ENCODE data around the gene KIF19.

KIF19 gene

GRCh38 chr17:74385201-74385600 lies 59.2 kb downstream of the KIF19 start:
- TF ChIP-seq CTCF (IDR thresholded peaks at IDR 0.05; ENCODE audit: insufficient read depth, low read depth, low read length, missing control alignments) = no peak
- no peak overlapping the region for H3K4me3 ChIP-seq (ENCODE audit: low read depth, low read length)
- DNase-seq (ENCODE audit: low read depth) = no peak

DNA sequence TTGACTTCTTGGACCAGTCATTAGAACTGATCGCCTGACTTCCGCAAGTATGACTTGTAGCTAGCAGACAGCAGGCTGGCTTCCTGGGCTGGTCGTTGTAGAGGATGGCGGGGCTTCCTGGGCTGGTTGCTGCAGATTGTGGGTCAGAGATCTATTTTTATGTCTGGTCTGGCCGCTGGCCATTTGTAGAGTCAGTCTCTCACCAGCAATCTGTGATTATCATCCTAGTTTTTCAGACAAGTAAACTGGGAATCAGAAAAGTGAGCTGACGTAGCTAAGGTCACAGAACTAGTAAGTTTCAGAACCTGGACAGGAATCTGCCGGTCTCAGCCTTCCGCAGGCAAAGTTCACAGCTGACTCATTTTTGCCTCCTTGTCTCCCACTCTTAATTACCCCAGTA lies 60.4 kb downstream of the KIF19 start:
- TF ChIP-seq CTCF (IDR thresholded peaks at IDR 0.05; ENCODE audit: insufficient read depth, low read depth, low read length, missing control alignments) = no peak
- H3K4me3 ChIP-seq (ENCODE audit: low read depth, low read length) = no peak overlapping the region
- no peak for DNase-seq (ENCODE audit: low read depth)

DNA sequence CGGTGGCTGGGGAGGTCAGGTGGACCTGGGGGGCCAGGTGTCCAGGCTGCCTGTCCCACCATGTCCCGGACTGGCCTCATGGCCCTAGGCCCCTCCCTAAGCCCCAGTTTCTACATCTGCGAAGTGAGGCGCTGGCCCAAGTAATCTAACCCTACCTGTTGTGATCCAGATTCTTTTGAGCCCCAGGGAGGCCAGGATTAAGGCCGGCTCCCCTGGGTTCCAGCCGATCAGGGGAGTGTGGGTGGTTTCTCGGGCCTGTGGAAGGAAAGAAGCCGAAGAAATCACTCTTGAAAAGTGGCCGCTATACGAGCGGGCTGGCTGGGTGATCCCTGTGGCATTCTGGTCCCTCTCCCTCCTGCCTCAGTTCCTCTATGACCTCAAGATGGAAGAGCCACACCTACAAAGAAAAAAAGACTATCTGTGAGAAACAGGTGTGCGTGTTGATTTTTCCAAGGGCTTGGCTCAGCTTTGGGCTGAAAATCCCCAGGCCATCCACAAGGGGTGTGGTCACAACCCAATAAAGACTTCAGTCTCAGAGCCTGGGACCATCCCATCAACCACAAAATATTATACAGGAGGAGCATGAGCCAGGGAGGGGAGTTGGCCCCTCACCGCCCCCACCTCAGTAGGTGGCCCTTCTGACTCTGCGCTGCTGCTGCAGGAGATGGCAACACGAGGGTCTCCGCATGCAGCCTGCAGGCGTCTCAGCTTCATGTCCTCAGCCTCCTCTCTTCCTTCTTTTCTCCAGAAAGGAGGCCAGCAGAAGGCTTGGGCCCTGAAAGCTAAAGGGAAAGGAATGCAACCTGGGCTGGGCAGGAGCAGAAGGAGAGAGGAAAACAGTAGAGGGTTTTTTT lies 61.6 kb downstream of the KIF19 start:
- no peak for TF ChIP-seq CTCF (IDR thresholded peaks at IDR 0.05; ENCODE audit: insufficient read depth, low read depth, low read length, missing control alignments)
- no peak overlapping the region for H3K4me3 ChIP-seq (ENCODE audit: low read depth, low read length)
- DNase-seq (ENCODE audit: low read depth) = no peak

- no peak overlapping the region for H3K4me3 ChIP-seq (ENCODE audit: low read depth, low read length)
- TF ChIP-seq CTCF (IDR thresholded peaks at IDR 0.05; ENCODE audit: insufficient read depth, low read depth, low read length, missing control alignments) = no peak
- DNase-seq (ENCODE audit: low read depth) = no peak
These were observed 63.2 kb downstream of the KIF19 start for GRCh38 chr17:74389084-74389753.

DNA sequence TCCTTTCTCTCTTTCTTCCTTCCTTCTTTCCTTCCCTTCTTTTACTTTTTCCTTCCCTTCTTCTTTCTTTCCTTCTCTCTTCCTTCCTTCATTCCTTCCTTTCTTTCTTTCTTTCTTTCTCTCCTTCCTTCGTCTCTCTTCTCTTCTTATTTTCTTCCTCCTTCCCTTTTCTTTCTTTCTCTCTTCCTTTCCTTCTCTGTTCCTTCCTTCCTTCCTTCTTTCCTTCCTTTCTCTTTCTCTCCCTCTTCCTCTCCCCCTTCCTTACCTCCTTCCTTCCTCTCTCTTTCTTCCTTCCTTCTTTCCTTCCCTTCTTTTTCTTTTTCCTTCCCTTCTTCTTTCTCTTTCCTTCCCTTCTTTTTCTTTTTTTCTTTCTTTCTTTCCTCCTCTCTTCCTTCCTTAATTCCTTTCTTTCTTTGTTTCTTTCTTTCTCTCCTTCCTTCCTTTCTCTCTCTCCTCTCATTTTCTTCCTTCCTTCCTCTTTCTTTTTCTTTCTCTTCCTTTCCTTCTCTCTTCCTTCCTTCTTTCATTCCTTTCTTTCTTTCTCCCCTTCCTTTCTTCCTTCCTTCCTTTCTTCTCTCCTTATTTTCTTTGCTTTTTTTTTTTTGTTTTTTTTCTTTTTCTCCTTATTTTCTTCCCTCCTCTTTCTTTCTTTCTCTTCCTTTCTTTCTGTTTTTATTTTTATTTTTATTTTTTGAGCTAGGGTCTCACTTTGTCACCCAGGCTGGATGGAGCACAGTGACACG lies 64.1 kb downstream of the KIF19 start:
- H3K4me3 ChIP-seq (ENCODE audit: low read depth, low read length) = no peak overlapping the region
- TF ChIP-seq CTCF (IDR thresholded peaks at IDR 0.05; ENCODE audit: insufficient read depth, low read depth, low read length, missing control alignments) = no peak
- no peak for DNase-seq (ENCODE audit: low read depth)

- no peak for TF ChIP-seq CTCF (IDR thresholded peaks at IDR 0.05; ENCODE audit: insufficient read depth, low read depth, low read length, missing control alignments)
- no peak overlapping the region for H3K4me3 ChIP-seq (ENCODE audit: low read depth, low read length)
- no peak for DNase-seq (ENCODE audit: low read depth)
These were observed 64.9 kb downstream of the KIF19 start for GRCh38 chr17:74390680-74391653.
